Loucy (cell line): ENCODE data around the gene ENTPD2.

Experiments
- H2AFZ ChIP-seq: fragments of 200-600 bp; sonication (generic); 2 replicates; pipeline ENCODE4 v1.6.0; 2016; ENCODE audit warnings: antibody characterized with exemption, mild to moderate bottlenecking, low read length, moderate library complexity
- H3F3A ChIP-seq: fragments of 200-600 bp; 2 replicates; pipeline ENCODE4 v1.6.0; 2016; ENCODE audit warnings: antibody characterized with exemption, low read depth, mild to moderate bottlenecking
- H3K27me3 ChIP-seq: fragments of 200-600 bp; sonication (generic); 2 replicates; pipeline ENCODE4 v1.6.1; 2014; ENCODE audit warnings: low read length, mild to moderate bottlenecking; ENCODE audit not compliant: insufficient read depth, poor library complexity, severe bottlenecking
- H3K36me3 ChIP-seq: fragments of 200-600 bp; sonication (generic); 2 replicates; pipeline ENCODE4 v1.6.1; 2016; ENCODE audit warnings: low read length; ENCODE audit not compliant: insufficient read depth
- H3K4me1 ChIP-seq: fragments of 200-600 bp; sonication (generic); 2 replicates; pipeline ENCODE4 v1.5.1; 2014; ENCODE audit warnings: low read length, mild to moderate bottlenecking; ENCODE audit not compliant: insufficient read depth, poor library complexity, severe bottlenecking
- H3K4me2 ChIP-seq: fragments of 200-600 bp; sonication (generic); 2 replicates; pipeline ENCODE4 v1.6.0; 2014; ENCODE audit warnings: antibody characterized with exemption, low read length, low read depth, mild to moderate bottlenecking; ENCODE audit not compliant: poor library complexity, severe bottlenecking
- H3K4me3 ChIP-seq: fragments of 200-600 bp; sonication (generic); 2 replicates; pipeline ENCODE4 v1.5.1; 2014; ENCODE audit warnings: low read length, mild to moderate bottlenecking, mixed read lengths; ENCODE audit not compliant: poor library complexity, severe bottlenecking
- H3K79me2 ChIP-seq: fragments of 200-600 bp; sonication (generic); 2 replicates; pipeline ENCODE4 v1.6.1; 2014; ENCODE audit warnings: low read length; ENCODE audit not compliant: insufficient read depth
- H3K9ac ChIP-seq: fragments of 200-600 bp; sonication (generic); 2 replicates; pipeline ENCODE4 v1.6.0; 2014; ENCODE audit warnings: mild to moderate bottlenecking, low read depth, low read length, moderate library complexity; ENCODE audit not compliant: poor library complexity, severe bottlenecking
- H3K9me2 ChIP-seq: fragments of 200-600 bp; sonication (generic); replicated peaks from 2 replicates; pipeline ENCODE4 v1.6.1; 2016; ENCODE audit warnings: low read depth, low read length, mixed read lengths
- H3K9me3 ChIP-seq: fragments of 200-600 bp; sonication (generic); 2 replicates; pipeline ENCODE4 v1.6.1; 2014; ENCODE audit warnings: mild to moderate bottlenecking, antibody characterized with exemption, low read length, low read depth; ENCODE audit not compliant: insufficient read depth
- H4K20me1 ChIP-seq: fragments of 200-600 bp; sonication (generic); 2 replicates; pipeline ENCODE4 v1.6.0; 2014; ENCODE audit warnings: antibody characterized with exemption, low read length, mild to moderate bottlenecking; ENCODE audit not compliant: insufficient read depth, poor library complexity, severe bottlenecking
- CTCF ChIP-seq: fragments of 200-600 bp; sonication (generic); conservative IDR thresholded peaks from 2 replicates; pipeline ENCODE4 v1.5.1; 2014; ENCODE audit warnings: mild to moderate bottlenecking, antibody characterized with exemption, low read length
- EZH2phosphoT487 ChIP-seq: fragments of 200-600 bp; IDR thresholded peaks from 2 replicates; pipeline ENCODE4 v1.6.1; 2018; ENCODE audit warnings: antibody characterized with exemption, mild to moderate bottlenecking, moderate library complexity, borderline replicate concordance

The ENTPD2 gene

GRCh38 chr9:137062384-137062783, 8.5 kb upstream of the ENTPD2 start:
- Histone ChIP-seq H3K36me3 (peaks cover 9% of the 10 kb centered on the region; the same call in 1 of the 2 replicates), H3K4me3 (no peak overlapping the region), H2AFZ (no peak overlapping the region), H3K9ac (no peak overlapping the region), H3K79me2 (peaks cover 19% of the 10 kb centered on the region), H4K20me1 (peaks cover 14% of the 10 kb centered on the region), H3K27me3 (no peaks in the 10 kb centered on the region), H3K9me3 (no peaks in the 10 kb centered on the region), H3F3A (no peaks in the 10 kb centered on the region; the same call in 1 of the 2 replicates), H3K4me2 (no peak overlapping the region), H3K4me1 (peaks cover 3% of the 10 kb centered on the region), H3K9me2 (no peaks in the 10 kb centered on the region)
- TF ChIP-seq CTCF (no peak), EZH2phosphoT487 (no peak)

- TF ChIP-seq CTCF, result no peak
- TF ChIP-seq EZH2phosphoT487, result no peak
- Histone ChIP-seq H3K4me3 (no peak overlapping the region), H3K27me3 (no peaks in the 10 kb centered on the region), H3K36me3 (no peaks in the 10 kb centered on the region), H3K4me1 (no peaks in the 10 kb centered on the region), H3K79me2 (no peaks in the 10 kb centered on the region), H3K9ac (no peak overlapping the region), H3K4me2 (no peak overlapping the region), H3K9me2 (no peaks in the 10 kb centered on the region), H4K20me1 (no peaks in the 10 kb centered on the region), H2AFZ (no peak overlapping the region), H3K9me3 (no peaks in the 10 kb centered on the region), H3F3A (no peaks in the 10 kb centered on the region; the same call in 1 of the 2 replicates)
These were observed 4.8 kb upstream of the ENTPD2 start for GRCh38 chr9:137058521-137059234.

GRCh38 chr9:137057545-137057944, 3.7 kb upstream of the ENTPD2 start:
- TF ChIP-seq EZH2phosphoT487, result no peak
- TF ChIP-seq CTCF, result no peak
- no peak overlapping the region for H3K4me2 ChIP-seq
- H3K9me3 ChIP-seq, result no peaks in the 10 kb centered on the region
- no peaks in the 10 kb centered on the region; the same call in 1 of the 2 replicates for H3F3A ChIP-seq
- no peak overlapping the region for H2AFZ ChIP-seq
- H3K9me2 ChIP-seq, result no peaks in the 10 kb centered on the region
- H3K79me2 ChIP-seq, result no peaks in the 10 kb centered on the region
- no peak overlapping the region for H3K4me3 ChIP-seq
- H3K9ac ChIP-seq, result no peak overlapping the region
- H3K36me3 ChIP-seq, result no peaks in the 10 kb centered on the region
- no peaks in the 10 kb centered on the region for H3K4me1 ChIP-seq
- H3K27me3 ChIP-seq, result no peaks in the 10 kb centered on the region
- no peaks in the 10 kb centered on the region for H4K20me1 ChIP-seq
